GM21367 (cell line): Measurements from ENCODE around the gene SMIM28.

ENCODE experiments used
- ATAC-seq: cut with Tn5 transposase; IDR thresholded peaks from one replicate; pipeline ENCODE4 v1.9.1; 2021; ENCODE audit not compliant: unreplicated experiment

The SMIM28 gene

GRCh38 chr6:138427701-138428100 is 50.0 kb downstream of the SMIM28 start:
- ATAC-seq = no peak

GRCh38 chr6:138428944-138429598 is 51.4 kb downstream of the SMIM28 start:
- ATAC-seq = no peak

- no peak for ATAC-seq
Measured at GRCh38 chr6:138429761-138430160, 52.1 kb downstream of the SMIM28 start.

GRCh38 chr6:138430361-138431145 is 52.8 kb downstream of the SMIM28 start:
- no peak for ATAC-seq

- no peak for ATAC-seq
Measured at GRCh38 chr6:138431256-138432062, 53.8 kb downstream of the SMIM28 start.

GRCh38 chr6:138432063-138432356 is 54.3 kb downstream of the SMIM28 start:
- no peak for ATAC-seq
